Measurements from ENCODE around the gene NHLRC4.

NHLRC4 gene

GRCh38 chr16:606656-607307, 40.0 kb downstream of the NHLRC4 start:
- no peak for DNase-seq

GRCh38 chr16:608019-608418, 41.2 kb downstream of the NHLRC4 start:
- DNase-seq: no peak

- no peak for DNase-seq
Observed at GRCh38 chr16:609316-609715, 42.5 kb downstream of the NHLRC4 start.

DNA sequence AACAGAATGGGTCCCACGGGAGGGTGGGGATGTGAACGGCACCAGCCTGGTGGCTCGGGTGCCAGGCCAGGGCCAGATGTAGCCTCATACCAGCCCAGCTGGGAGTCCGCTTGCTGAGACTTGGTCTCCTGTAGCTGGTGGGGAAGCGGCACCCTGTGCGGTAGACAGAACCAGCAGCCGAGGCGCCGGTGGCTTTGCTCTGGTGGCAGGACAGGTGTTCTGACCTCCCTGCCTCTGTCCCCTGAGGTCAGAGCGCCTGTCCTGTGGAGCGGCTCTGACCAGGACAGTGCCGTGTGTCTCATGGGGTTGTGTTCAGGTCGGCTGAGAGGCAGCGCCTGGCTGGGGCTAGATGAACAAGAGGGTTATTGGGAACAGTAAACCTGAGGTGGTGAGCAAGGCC, 43.2 kb downstream of the NHLRC4 start:
- DNase-seq: no peak

DNA sequence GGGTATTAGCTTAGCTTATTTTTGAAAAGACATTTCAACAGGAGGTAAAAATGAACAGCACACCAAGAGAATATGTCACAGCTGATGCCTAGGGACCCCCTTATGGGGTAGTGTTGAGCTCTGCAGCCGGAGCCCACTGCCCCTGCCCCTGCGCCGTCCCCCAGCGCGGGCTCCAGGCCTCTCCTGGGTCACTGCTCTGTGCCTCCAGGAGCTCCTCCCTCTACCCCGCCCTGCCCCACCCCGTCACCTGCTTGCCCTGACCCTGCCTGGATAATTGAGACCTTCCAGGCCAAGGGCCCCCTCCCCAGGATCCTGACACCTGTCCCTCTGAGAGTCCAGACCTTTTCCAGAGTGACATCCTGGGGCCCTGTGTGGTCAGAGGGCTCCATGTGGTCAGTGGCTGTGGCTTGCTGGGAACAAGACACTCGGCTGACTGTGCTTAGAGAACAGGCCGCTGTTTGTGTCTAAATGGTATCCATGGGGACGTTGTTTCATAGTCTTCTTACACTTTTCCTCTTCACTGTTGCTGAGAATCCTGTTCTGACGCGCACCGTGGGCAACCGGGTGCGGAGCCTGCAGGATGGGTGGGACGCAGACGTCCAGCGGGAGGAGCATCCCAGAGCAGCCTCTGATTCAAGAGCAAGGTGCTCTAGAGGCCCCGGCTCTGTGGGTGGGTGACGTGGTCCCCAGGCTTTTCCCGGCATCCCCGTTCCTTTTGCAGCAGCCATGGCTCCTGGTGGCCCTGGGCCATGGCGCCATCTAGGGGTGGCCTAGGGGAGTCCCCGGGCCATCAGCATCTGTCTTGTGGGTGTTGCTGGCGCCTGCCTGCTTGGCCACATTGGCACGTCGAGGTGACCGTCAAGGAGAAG, 43.9 kb downstream of the NHLRC4 start:
- peak; percentile 60 for DNase-seq

DNA sequence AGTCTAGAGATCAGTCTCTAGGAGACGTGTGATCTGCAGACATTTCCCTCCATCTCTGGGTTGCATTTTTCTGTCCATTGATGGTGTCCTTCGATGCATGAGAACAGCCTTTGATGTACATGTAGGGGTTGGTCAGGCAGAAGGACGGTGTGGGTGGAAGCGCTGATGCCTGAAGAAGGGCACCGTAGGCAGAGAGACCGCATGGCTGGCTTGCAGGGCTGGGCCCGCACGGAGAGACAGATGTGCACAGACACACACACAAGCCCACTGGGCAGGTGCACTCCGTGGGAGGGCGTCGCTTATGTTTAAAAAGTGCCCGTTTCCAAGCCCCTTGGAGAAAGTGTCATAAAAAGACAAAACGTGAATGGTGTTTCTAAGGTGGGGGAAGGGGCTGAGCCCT, 48.3 kb downstream of the NHLRC4 start:
- no peak for DNase-seq

DNA sequence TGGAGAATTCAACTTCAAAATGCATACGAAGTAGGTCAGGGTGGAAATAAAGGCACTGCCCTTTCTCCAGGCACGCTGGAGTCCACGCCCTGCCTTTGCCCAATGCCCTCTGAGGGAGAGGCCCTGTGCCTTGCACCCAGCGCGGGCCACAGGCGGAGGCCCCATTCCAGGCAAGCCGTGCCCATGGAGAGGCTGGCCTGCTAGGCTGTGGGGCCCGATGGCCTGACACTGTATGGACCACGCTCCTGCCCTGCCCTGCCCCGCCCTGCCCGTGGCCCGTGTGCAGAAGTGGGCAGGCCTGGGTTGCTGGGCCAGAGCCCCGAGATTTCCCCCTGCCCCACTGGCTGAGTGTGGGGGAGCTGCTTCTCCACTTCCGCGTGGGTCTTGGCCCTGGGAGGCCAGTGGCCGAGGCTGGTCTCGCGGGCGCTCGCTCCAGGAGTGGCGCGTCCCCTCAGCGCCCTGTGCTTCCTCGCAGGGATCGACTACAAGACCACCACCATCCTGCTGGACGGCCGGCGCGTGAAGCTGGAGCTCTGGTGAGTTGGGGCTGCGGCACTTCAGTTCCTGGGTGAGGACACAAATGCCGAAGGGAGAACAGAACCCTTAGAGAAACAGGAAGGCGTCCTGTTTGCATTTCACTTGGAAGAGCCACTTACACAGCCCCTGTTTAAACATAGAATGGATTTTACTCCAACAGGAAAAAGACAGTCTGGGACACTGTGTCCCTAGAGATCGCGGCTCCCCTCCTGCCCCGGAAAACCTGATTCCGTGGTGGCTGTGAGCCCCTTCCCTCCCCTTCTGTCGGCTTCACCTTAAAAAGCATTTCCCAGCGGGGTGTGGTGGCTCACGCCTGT, 50.2 kb downstream of the NHLRC4 start:
- no peak for DNase-seq

- no peak for DNase-seq
Observed at GRCh38 chr16:617855-618254, 51.0 kb downstream of the NHLRC4 start.

All from CD4-positive, alpha-beta T cell treated with Interleukin-17A for 1 hour (primary cell).